Measurements from ENCODE around the gene LKAAEAR1. TPM values are rescaled to one million over a fixed set of nuclear protein-coding genes. Genes with fewer than 3 reads are reported as not detected.

Gene LKAAEAR1
- total and polyA plus RNA-seq, 2 experiments from 2014 or later: 1.8 TPM; not detected in 1

DNA sequence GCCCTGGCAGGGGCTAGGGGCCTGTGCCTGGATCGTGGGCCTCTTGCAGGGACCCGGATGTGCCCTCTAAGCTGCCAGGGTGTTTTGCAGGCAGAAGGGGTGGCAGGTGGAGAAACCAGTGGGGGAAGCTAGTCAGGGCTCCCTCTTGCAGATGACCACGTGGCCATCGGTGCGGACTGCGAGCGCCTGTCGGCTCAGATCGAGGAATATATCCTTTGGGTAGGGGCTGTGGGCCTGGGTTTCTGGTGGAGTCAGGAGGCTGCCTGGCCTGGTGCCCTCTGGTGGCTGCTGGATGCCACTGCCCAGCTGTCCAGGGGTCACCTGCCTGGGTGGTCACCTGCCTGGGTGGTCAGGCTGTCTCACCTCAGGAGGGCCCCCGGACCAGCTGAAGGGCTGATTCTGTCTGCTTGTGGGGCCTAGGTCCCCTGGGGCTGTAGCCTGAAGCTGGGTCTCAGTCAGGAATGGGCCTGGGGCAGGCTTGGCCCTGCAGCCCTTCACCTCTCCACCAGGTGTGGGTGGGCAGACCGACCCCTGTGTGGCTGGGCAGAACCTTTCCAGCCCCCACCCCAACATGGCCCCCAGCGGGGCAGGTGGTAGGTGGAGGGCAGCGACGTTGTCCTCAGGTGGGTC lies 14.5 kb downstream of the LKAAEAR1 start:
- H3F3A ChIP-seq (replicated peaks; ENCODE audit: low read depth): no peaks in the 10 kb centered on the region
- no peaks in the 10 kb centered on the region for H3K9me2 ChIP-seq (ENCODE audit: insufficient read depth)
- H3K4me2 ChIP-seq: no peak overlapping the region
- H3K27me3 ChIP-seq (ENCODE audit: insufficient read depth): no peaks in the 10 kb centered on the region
- no peak overlapping the region for H3K27ac ChIP-seq (ENCODE audit: low read depth)
- no peaks in the 10 kb centered on the region for H3K79me2 ChIP-seq (replicated peaks; ENCODE audit: insufficient read depth)
- H3K27ac Mint-ChIP-seq: no peak overlapping the region
- H3K4me1 Mint-ChIP-seq: peaks cover 19% of the 10 kb centered on the region
- H3K36me3 ChIP-seq (ENCODE audit: insufficient read depth): no peaks in the 10 kb centered on the region
- no peaks in the 10 kb centered on the region for H4K20me1 ChIP-seq (replicated peaks; ENCODE audit: insufficient read depth)
- H2AFZ ChIP-seq: no peak overlapping the region
- H3K9me3 Mint-ChIP-seq: no peaks in the 10 kb centered on the region
- no peak overlapping the region for H3K4me3 Mint-ChIP-seq
- ATAC-seq (peak; percentile 75), DNase-seq (ENCODE audit: low spot score) (peak; percentile 86)
- H3K4me3 ChIP-seq: no peak overlapping the region
- 0 out of 2 replicates have a peak, but pooled peaks cover 5% of the 10 kb centered on the region for H3K4me1 ChIP-seq (ENCODE audit: insufficient read depth)
- peaks cover 10% of the 10 kb centered on the region for H3K27me3 Mint-ChIP-seq (ENCODE audit: insufficient read depth, low read depth, poor library complexity)
- TF ChIP-seq, protein P1, sequence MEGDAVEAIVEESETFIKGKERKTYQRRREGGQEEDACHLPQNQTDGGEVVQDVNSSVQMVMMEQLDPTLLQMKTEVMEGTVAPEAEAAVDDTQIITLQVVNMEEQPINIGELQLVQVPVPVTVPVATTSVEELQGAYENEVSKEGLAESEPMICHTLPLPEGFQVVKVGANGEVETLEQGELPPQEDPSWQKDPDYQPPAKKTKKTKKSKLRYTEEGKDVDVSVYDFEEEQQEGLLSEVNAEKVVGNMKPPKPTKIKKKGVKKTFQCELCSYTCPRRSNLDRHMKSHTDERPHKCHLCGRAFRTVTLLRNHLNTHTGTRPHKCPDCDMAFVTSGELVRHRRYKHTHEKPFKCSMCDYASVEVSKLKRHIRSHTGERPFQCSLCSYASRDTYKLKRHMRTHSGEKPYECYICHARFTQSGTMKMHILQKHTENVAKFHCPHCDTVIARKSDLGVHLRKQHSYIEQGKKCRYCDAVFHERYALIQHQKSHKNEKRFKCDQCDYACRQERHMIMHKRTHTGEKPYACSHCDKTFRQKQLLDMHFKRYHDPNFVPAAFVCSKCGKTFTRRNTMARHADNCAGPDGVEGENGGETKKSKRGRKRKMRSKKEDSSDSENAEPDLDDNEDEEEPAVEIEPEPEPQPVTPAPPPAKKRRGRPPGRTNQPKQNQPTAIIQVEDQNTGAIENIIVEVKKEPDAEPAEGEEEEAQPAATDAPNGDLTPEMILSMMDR (conservative IDR thresholded peaks at IDR 0.05; ENCODE audit: low read depth in 2 of 2): peak; percentile 74 to 84
- no peak for TF ChIP-seq CREB1 (CRISPR knock-in tag; IDR thresholded peaks at IDR 0.05; ENCODE audit: low read depth)
- peaks cover 2% of the 10 kb centered on the region; the same call in 1 of the 3 replicates for H3K36me3 Mint-ChIP-seq (ENCODE audit: low read depth)

DNA sequence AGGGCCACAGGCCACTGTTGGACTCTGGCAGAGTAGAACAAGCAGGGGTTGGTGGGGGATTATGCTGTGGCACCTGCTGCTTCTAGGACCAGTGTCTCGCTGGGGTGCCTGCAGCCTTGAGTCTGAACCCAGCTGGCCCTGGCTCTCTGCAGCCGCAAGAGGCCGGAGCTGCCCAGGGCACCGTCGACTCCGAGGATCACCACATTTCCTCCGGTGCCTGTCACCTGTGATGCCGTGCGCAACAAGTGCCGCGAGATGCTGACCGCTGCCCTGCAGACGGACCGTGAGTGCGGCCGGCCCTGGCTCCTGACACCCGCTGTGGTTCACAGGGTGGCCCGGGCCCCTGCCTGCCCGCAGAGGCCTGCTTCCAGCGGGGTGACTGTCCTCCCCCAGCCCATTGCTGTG lies 15.0 kb downstream of the LKAAEAR1 start:
- Histone ChIP-seq H3K36me3 (ENCODE audit: insufficient read depth) (no peaks in the 10 kb centered on the region), H3F3A (replicated peaks; ENCODE audit: low read depth) (no peaks in the 10 kb centered on the region), H3K79me2 (replicated peaks; ENCODE audit: insufficient read depth) (no peaks in the 10 kb centered on the region), H3K4me1 (ENCODE audit: insufficient read depth) (peaks cover 6% of the 10 kb centered on the region; the same call in 1 of the 2 replicates), H3K27ac (ENCODE audit: low read depth) (no peak overlapping the region), H4K20me1 (replicated peaks; ENCODE audit: insufficient read depth) (no peaks in the 10 kb centered on the region), H3K9me2 (ENCODE audit: insufficient read depth) (no peaks in the 10 kb centered on the region), H3K4me2 (no peak overlapping the region), H3K27me3 (ENCODE audit: insufficient read depth) (no peaks in the 10 kb centered on the region), H2AFZ (no peak overlapping the region), H3K4me3 (no peak overlapping the region)
- H3K36me3 Mint-ChIP-seq (ENCODE audit: low read depth): peaks cover 2% of the 10 kb centered on the region; the same call in 1 of the 3 replicates
- ATAC-seq: peak; percentile 3; the same call in 1 of the 3 replicates
- no peak overlapping the region for H3K4me3 Mint-ChIP-seq
- H3K4me1 Mint-ChIP-seq: peaks cover 21% of the 10 kb centered on the region
- no peak for DNase-seq (ENCODE audit: low spot score)
- no peaks in the 10 kb centered on the region for H3K9me3 Mint-ChIP-seq
- H3K27me3 Mint-ChIP-seq (ENCODE audit: insufficient read depth, low read depth, poor library complexity): peaks cover 11% of the 10 kb centered on the region
- no peak overlapping the region for H3K27ac Mint-ChIP-seq
- TF ChIP-seq, protein P2, sequence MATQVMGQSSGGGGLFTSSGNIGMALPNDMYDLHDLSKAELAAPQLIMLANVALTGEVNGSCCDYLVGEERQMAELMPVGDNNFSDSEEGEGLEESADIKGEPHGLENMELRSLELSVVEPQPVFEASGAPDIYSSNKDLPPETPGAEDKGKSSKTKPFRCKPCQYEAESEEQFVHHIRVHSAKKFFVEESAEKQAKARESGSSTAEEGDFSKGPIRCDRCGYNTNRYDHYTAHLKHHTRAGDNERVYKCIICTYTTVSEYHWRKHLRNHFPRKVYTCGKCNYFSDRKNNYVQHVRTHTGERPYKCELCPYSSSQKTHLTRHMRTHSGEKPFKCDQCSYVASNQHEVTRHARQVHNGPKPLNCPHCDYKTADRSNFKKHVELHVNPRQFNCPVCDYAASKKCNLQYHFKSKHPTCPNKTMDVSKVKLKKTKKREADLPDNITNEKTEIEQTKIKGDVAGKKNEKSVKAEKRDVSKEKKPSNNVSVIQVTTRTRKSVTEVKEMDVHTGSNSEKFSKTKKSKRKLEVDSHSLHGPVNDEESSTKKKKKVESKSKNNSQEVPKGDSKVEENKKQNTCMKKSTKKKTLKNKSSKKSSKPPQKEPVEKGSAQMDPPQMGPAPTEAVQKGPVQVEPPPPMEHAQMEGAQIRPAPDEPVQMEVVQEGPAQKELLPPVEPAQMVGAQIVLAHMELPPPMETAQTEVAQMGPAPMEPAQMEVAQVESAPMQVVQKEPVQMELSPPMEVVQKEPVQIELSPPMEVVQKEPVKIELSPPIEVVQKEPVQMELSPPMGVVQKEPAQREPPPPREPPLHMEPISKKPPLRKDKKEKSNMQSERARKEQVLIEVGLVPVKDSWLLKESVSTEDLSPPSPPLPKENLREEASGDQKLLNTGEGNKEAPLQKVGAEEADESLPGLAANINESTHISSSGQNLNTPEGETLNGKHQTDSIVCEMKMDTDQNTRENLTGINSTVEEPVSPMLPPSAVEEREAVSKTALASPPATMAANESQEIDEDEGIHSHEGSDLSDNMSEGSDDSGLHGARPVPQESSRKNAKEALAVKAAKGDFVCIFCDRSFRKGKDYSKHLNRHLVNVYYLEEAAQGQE (IDR thresholded peaks at IDR 0.05; ENCODE audit: unreplicated experiment): no peak
- TF ChIP-seq NANOG (IDR thresholded peaks at IDR 0.05; ENCODE audit: borderline replicate concordance) (no peak), STAT1 (IDR thresholded peaks at IDR 0.05; ENCODE audit: unreplicated experiment) (no peak), JUNB (IDR thresholded peaks at IDR 0.05; ENCODE audit: unreplicated experiment) (no peak), POLR2AphosphoS5 (IDR thresholded peaks at IDR 0.05; ENCODE audit: low read depth) (no peak), CREB1 (CRISPR knock-in tag; IDR thresholded peaks at IDR 0.05; ENCODE audit: low read depth) (no peak), ZNF114 (CRISPR knock-in tag; IDR thresholded peaks at IDR 0.05) (no peak)
- TF ChIP-seq, protein P1 (conservative IDR thresholded peaks at IDR 0.05; ENCODE audit: low read depth in 2 of 2): no peak
